ENCODE data around the gene LMNTD1. TPM values are rescaled to one million over a fixed set of nuclear protein-coding genes. Genes with fewer than 3 reads are reported as not detected.

LMNTD1 gene
- total and polyA plus RNA-seq, 2 experiments from 2014 or later, result not detected

DNA sequence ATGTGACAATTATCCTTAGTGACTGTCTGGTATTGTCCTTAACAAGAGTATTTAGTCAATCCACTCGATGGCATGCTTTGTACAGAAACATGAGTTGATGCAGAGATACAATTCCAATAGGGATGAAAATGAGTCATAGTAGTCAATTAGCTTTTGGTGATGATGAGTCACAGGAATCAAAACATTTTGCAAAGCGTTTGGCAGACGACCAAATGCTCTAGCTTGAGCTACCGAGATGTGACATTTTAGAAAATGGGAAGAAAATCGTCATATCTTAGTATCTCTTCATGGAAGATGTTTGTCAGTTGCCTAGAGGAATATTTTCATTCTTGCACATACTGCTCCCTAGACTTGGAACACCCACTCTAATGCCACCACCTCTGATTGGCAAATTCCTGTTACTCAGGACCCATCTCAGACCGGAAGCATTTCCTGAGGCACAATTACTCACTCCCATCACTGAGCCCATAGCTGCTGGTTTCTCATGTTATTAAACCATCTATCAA, 95.0 kb downstream of the LMNTD1 start (continued):
- TF ChIP-seq, protein P1, sequence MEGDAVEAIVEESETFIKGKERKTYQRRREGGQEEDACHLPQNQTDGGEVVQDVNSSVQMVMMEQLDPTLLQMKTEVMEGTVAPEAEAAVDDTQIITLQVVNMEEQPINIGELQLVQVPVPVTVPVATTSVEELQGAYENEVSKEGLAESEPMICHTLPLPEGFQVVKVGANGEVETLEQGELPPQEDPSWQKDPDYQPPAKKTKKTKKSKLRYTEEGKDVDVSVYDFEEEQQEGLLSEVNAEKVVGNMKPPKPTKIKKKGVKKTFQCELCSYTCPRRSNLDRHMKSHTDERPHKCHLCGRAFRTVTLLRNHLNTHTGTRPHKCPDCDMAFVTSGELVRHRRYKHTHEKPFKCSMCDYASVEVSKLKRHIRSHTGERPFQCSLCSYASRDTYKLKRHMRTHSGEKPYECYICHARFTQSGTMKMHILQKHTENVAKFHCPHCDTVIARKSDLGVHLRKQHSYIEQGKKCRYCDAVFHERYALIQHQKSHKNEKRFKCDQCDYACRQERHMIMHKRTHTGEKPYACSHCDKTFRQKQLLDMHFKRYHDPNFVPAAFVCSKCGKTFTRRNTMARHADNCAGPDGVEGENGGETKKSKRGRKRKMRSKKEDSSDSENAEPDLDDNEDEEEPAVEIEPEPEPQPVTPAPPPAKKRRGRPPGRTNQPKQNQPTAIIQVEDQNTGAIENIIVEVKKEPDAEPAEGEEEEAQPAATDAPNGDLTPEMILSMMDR (conservative IDR thresholded peaks at IDR 0.05; ENCODE audit: low read depth in 2 of 2), result no peak
- TF ChIP-seq EZH2phosphoT487 (IDR thresholded peaks at IDR 0.05; ENCODE audit: unreplicated experiment) (no peak), POLR2AphosphoS5 (IDR thresholded peaks at IDR 0.05; ENCODE audit: low read depth) (no peak), CREB1 (CRISPR knock-in tag; IDR thresholded peaks at IDR 0.05; ENCODE audit: low read depth) (no peak)

DNA sequence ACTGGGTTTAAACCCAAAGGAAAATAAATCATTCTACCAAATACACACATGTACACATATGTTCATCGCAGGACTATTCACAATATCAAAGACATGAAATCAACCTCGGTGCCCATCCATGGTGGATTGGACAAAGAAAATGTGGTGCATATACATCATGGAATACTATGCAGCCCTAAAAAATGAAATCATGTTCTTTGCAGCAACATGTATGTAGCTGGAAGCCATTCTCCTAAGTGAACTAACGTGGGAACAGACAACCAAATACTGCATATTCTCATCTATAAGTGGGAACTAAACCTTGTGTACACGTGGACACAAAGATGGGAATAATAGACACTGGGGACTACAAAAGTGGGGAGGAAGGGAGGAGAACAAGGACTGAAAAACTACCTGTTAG, 96.6 kb downstream of the LMNTD1 start:
- H3K79me2 ChIP-seq (replicated peaks; ENCODE audit: insufficient read depth), result no peaks in the 10 kb centered on the region
- Mint-ChIP-seq H3K36me3 (ENCODE audit: low read depth) (no peaks in the 10 kb centered on the region), H3K4me3 (no peak overlapping the region), H3K4me1 (no peaks in the 10 kb centered on the region), H3K27ac (no peak overlapping the region), H3K27me3 (ENCODE audit: insufficient read depth, low read depth, poor library complexity) (peaks cover 4% of the 10 kb centered on the region), H3K9me3 (0 out of 3 replicates have a peak, but pooled peaks cover 2% of the 10 kb centered on the region)
- H3K27me3 ChIP-seq (ENCODE audit: insufficient read depth), result no peaks in the 10 kb centered on the region
- no peaks in the 10 kb centered on the region for H3K4me1 ChIP-seq (ENCODE audit: insufficient read depth)
- no peaks in the 10 kb centered on the region for H4K20me1 ChIP-seq (replicated peaks; ENCODE audit: insufficient read depth)
- no peak overlapping the region for H2AFZ ChIP-seq
- no peak overlapping the region for H3K4me2 ChIP-seq
- ATAC-seq (no peak), DNase-seq (ENCODE audit: low spot score) (no peak)
- H3K27ac ChIP-seq (ENCODE audit: low read depth), result no peak overlapping the region
- H3K9me2 ChIP-seq (ENCODE audit: insufficient read depth), result no peaks in the 10 kb centered on the region
- no peak overlapping the region for H3K4me3 ChIP-seq
- H3K36me3 ChIP-seq (ENCODE audit: insufficient read depth), result no peaks in the 10 kb centered on the region
- no peak for TF ChIP-seq ZNF114 (CRISPR knock-in tag; IDR thresholded peaks at IDR 0.05)
- no peaks in the 10 kb centered on the region for H3F3A ChIP-seq (replicated peaks; ENCODE audit: low read depth)

DNA sequence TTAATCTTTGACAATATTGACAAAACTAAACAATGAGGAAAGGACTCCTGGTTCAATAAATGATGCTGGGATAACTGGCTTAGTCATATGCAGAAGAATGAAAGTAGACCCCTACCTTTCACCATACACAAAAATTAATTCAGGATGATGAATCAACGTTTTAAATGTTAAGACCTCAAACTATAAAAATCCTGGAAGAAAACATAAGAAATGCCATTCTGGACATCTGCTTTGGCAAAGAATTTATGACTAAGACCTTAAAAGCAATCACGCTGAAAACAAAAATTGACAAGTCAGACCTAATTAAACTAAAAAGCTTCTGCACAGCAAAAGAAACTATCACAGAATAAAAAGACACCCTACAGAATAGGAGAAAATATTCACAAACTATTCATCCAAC, 97.4 kb downstream of the LMNTD1 start:
- no peak overlapping the region for H2AFZ ChIP-seq
- no peak overlapping the region for H3K27ac Mint-ChIP-seq
- no peaks in the 10 kb centered on the region for H3F3A ChIP-seq (replicated peaks; ENCODE audit: low read depth)
- DNase-seq (ENCODE audit: low spot score) (no peak), ATAC-seq (no peak)
- H3K4me1 ChIP-seq (ENCODE audit: insufficient read depth), result no peaks in the 10 kb centered on the region
- H3K4me3 Mint-ChIP-seq, result no peak overlapping the region
- H3K9me2 ChIP-seq (ENCODE audit: insufficient read depth), result no peaks in the 10 kb centered on the region
- H3K9me3 Mint-ChIP-seq, result 0 out of 3 replicates have a peak, but pooled peaks cover 2% of the 10 kb centered on the region
- H3K79me2 ChIP-seq (replicated peaks; ENCODE audit: insufficient read depth), result no peaks in the 10 kb centered on the region
- no peak overlapping the region for H3K4me3 ChIP-seq
- H3K27me3 ChIP-seq (ENCODE audit: insufficient read depth), result no peaks in the 10 kb centered on the region
- H3K36me3 ChIP-seq (ENCODE audit: insufficient read depth), result no peaks in the 10 kb centered on the region
- H3K4me2 ChIP-seq, result no peak overlapping the region
- H3K27me3 Mint-ChIP-seq (ENCODE audit: insufficient read depth, low read depth, poor library complexity), result peaks cover 4% of the 10 kb centered on the region
- no peaks in the 10 kb centered on the region for H4K20me1 ChIP-seq (replicated peaks; ENCODE audit: insufficient read depth)
- no peaks in the 10 kb centered on the region for H3K4me1 Mint-ChIP-seq
- H3K27ac ChIP-seq (ENCODE audit: low read depth), result no peak overlapping the region
- no peaks in the 10 kb centered on the region for H3K36me3 Mint-ChIP-seq (ENCODE audit: low read depth)
- TF ChIP-seq EZH2 (IDR thresholded peaks at IDR 0.05; ENCODE audit: low read depth, unreplicated experiment), result no peak
- TF ChIP-seq, protein P2, sequence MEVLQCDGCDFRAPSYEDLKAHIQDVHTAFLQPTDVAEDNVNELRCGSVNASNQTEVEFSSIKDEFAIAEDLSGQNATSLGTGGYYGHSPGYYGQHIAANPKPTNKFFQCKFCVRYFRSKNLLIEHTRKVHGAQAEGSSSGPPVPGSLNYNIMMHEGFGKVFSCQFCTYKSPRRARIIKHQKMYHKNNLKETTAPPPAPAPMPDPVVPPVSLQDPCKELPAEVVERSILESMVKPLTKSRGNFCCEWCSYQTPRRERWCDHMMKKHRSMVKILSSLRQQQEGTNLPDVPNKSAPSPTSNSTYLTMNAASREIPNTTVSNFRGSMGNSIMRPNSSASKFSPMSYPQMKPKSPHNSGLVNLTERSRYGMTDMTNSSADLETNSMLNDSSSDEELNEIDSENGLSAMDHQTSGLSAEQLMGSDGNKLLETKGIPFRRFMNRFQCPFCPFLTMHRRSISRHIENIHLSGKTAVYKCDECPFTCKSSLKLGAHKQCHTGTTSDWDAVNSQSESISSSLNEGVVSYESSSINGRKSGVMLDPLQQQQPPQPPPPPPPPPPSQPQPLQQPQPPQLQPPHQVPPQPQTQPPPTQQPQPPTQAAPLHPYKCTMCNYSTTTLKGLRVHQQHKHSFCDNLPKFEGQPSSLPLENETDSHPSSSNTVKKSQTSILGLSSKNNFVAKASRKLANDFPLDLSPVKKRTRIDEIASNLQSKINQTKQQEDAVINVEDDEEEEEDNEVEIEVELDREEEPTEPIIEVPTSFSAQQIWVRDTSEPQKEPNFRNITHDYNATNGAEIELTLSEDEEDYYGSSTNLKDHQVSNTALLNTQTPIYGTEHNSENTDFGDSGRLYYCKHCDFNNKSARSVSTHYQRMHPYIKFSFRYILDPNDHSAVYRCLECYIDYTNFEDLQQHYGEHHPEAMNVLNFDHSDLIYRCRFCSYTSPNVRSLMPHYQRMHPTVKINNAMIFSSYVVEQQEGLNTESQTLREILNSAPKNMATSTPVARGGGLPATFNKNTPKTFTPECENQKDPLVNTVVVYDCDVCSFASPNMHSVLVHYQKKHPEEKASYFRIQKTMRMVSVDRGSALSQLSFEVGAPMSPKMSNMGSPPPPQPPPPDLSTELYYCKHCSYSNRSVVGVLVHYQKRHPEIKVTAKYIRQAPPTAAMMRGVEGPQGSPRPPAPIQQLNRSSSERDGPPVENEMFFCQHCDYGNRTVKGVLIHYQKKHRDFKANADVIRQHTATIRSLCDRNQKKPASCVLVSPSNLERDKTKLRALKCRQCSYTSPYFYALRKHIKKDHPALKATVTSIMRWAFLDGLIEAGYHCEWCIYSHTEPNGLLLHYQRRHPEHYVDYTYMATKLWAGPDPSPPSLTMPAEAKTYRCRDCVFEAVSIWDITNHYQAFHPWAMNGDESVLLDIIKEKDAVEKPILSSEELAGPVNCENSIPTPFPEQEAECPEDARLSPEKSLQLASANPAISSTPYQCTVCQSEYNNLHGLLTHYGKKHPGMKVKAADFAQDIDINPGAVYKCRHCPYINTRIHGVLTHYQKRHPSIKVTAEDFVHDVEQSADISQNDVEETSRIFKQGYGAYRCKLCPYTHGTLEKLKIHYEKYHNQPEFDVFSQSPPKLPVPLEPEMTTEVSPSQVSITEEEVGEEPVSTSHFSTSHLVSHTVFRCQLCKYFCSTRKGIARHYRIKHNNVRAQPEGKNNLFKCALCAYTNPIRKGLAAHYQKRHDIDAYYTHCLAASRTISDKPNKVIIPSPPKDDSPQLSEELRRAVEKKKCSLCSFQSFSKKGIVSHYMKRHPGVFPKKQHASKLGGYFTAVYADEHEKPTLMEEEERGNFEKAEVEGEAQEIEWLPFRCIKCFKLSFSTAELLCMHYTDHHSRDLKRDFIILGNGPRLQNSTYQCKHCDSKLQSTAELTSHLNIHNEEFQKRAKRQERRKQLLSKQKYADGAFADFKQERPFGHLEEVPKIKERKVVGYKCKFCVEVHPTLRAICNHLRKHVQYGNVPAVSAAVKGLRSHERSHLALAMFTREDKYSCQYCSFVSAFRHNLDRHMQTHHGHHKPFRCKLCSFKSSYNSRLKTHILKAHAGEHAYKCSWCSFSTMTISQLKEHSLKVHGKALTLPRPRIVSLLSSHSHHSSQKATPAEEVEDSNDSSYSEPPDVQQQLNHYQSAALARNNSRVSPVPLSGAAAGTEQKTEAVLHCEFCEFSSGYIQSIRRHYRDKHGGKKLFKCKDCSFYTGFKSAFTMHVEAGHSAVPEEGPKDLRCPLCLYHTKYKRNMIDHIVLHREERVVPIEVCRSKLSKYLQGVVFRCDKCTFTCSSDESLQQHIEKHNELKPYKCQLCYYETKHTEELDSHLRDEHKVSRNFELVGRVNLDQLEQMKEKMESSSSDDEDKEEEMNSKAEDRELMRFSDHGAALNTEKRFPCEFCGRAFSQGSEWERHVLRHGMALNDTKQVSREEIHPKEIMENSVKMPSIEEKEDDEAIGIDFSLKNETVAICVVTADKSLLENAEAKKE (CRISPR knock-in tag; IDR thresholded peaks at IDR 0.05), result no peak
- no peak for TF ChIP-seq POLR2AphosphoS5 (IDR thresholded peaks at IDR 0.05; ENCODE audit: low read depth)
- TF ChIP-seq ZNF331 (CRISPR knock-in tag; IDR thresholded peaks at IDR 0.05; ENCODE audit: low read depth), result no peak
- no peak for TF ChIP-seq JUNB (IDR thresholded peaks at IDR 0.05; ENCODE audit: unreplicated experiment)
- no peak for TF ChIP-seq STAT1 (IDR thresholded peaks at IDR 0.05; ENCODE audit: unreplicated experiment)
- no peak for TF ChIP-seq NANOG (IDR thresholded peaks at IDR 0.05; ENCODE audit: borderline replicate concordance)
- TF ChIP-seq, protein P1 (conservative IDR thresholded peaks at IDR 0.05; ENCODE audit: low read depth in 2 of 2), result no peak

Data from GM23338 (cell line).